GM12864 (cell line): ENCODE results near the gene SOBP.

Experiments
- DNase-seq: peaks from one replicate; pipeline ENCODE4 v3.0.0-alpha.2; 2011; ENCODE audit warnings: low read depth
- H3K4me3 ChIP-seq: 2 replicates; pipeline ENCODE4 v1.5.1; 2011; ENCODE audit warnings: mild to moderate bottlenecking, low read depth, low read length, control low read depth
- CTCF ChIP-seq: IDR thresholded peaks from 2 replicates; pipeline ENCODE4 v1.5.1; 2011; ENCODE audit warnings: low read depth, mild to moderate bottlenecking, moderate library complexity, low read length, control low read depth, inconsistent platforms; ENCODE audit errors: missing control alignments

SOBP gene

GRCh38 chr6:107699697-107700325, 209.9 kb downstream of the SOBP start:
- no peak for DNase-seq
- no peak for TF ChIP-seq CTCF
- no peak overlapping the region for H3K4me3 ChIP-seq

DNA sequence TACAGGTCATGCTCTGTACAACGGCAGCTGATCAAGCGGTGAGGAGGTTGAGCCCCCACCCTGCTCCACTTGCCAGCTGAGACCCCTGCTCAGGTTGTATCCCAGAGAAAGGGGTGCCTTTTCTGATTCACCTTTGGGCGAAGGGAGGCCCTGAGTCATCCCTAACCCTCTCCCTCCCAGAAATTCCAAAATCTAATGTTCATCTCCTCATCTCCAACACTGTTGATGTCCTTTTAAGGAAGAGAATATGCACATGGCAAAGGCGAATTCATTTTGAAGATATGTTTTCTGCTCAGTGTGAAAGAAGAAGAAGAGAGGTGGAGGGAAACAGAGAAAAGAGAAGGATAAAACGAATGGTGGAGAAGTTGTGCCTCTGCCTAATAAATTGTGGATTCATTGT, 213.7 kb downstream of the SOBP start:
- no peak for DNase-seq
- H3K4me3 ChIP-seq = no peak overlapping the region
- no peak for TF ChIP-seq CTCF

- no peak for DNase-seq
- no peak overlapping the region for H3K4me3 ChIP-seq
These were observed 214.6 kb downstream of the SOBP start for GRCh38 chr6:107704347-107705013.

DNA sequence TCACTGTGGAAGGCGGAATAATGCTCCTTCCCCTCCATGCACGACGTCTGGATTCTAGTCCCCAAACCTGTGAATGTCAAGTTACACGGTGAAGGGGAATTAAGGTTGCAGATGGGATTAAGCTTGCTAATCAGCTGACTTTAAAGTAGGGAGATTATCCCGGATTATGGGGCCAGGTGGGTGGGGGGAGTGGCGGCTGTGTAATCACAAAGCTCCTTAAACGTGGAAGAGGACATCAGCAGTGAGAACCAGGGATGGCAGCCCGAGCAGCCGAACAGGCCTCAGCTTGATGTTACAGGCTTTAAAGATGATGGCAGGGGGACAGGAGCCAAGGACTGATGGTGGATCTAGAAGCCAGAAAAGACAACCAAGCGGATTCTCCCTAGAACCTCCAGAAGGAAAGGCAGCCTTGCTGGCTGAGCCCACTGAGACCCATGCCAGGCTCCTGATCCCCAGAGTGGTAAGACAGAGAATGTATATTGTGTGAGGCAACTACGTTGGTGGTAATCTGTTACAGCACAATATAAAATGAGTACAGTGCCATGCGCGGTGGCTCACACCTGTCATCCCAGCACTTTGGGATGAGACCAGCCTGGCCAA, 216.7 kb downstream of the SOBP start:
- TF ChIP-seq CTCF = no peak
- DNase-seq = no peak
- no peak overlapping the region for H3K4me3 ChIP-seq

More at GRCh38 chr6:107704347-107705013, 214.6 kb downstream of the SOBP start:
- peak; percentile 70 for TF ChIP-seq CTCF

GRCh38 chr6:107707346-107708275, 217.7 kb downstream of the SOBP start:
- TF ChIP-seq CTCF = no peak
- H3K4me3 ChIP-seq = no peak overlapping the region
- no peak for DNase-seq

- no peak overlapping the region for H3K4me3 ChIP-seq
- TF ChIP-seq CTCF = no peak
- DNase-seq = no peak
These were observed 218.5 kb downstream of the SOBP start for GRCh38 chr6:107708435-107708834.
